Esophagus squamous epithelium (tissue), 5 donors: ENCODE results near the gene SHISA4. TPM values are rescaled to one million over a fixed set of nuclear protein-coding genes. Genes with fewer than 3 reads are reported as not detected.

Experiments
- DNase-seq: peaks from one replicate; lab custom pipeline; 2025; lab: John Stamatoyannopoulos, UW
- H3K27ac ChIP-seq, 4 donors: fragments of 200-600 bp; sonication (generic); one replicate each; pipeline ENCODE4 v1.5.1; 2016 to 2019; ENCODE audit warnings: mild to moderate bottlenecking in 1 of 4
- H3K27me3 ChIP-seq, 4 donors: fragments of 200-600 bp; sonication (generic); 1 replicate in 3 of 4; 2 replicates in 1 of 4; pipeline versions ENCODE4 v1.5.1 to v1.6.0; 2017 to 2021; ENCODE audit warnings: antibody characterized with exemption in 1 of 4
- H3K36me3 ChIP-seq, 3 donors: fragments of 200-600 bp; sonication (generic); one replicate each; pipeline ENCODE4 v1.5.1; 2016 to 2019
- H3K4me1 ChIP-seq, 3 donors: fragments of 200-600 bp; sonication (generic); one replicate each; pipeline ENCODE4 v1.5.1; 2017 to 2019
- H3K4me3 ChIP-seq, 4 donors: fragments of 200-600 bp; sonication (generic); 1 replicate in 3 of 4; 2 replicates in 1 of 4; pipeline ENCODE4 v1.5.1; 2016 to 2019; ENCODE audit warnings: mild to moderate bottlenecking in 2 of 4, moderate library complexity in 1 of 4
- H3K9me3 ChIP-seq, 3 donors: fragments of 200-600 bp; sonication (generic); one replicate each; pipeline ENCODE4 v1.5.1; 2016 to 2019
- POLR2A ChIP-seq, 4 donors: fragments of 450-650 bp; IDR thresholded peaks; one replicate each; pipeline ENCODE4 v1.6.1; 2017; ENCODE audit warnings: antibody characterized with exemption in 4 of 4, mild to moderate bottlenecking in 4 of 4, moderate library complexity in 3 of 4
- WGBS, 2 donors: methylation state at CpG; one replicate each; pipeline ENCODE4 v1.1.5; 2018; 5-methylcytosine and 5-hydroxymethylcytosine counted together
- intact Hi-C: fragments of 100-400 bp; cut with DNase I; formaldehyde crosslinking; loops from one replicate; pipeline ENCODE4 v1.15.0; 2022
- total RNA-seq, 4 donors: library from RNA; depleted of rRNA; stranded (reverse); fragments of >200 nt; gene quantifications; one replicate each; pipeline ENCODE4 v1.1.0, GENCODE V29; 2016
- TF ChIP-seq, protein P1 (sequence below), 6 experiments: fragments of 450-650 bp in 4 of 6; fragments of 200-600 bp in 2 of 6; sonication (generic) in 2 of 6; IDR thresholded peaks; one replicate each; pipeline ENCODE4 v1.5.1; 2016 to 2019; ENCODE audit warnings: antibody characterized with exemption in 6 of 6, mild to moderate bottlenecking in 4 of 6, moderate library complexity in 4 of 6
- donor health status: DM: yes; HTN: yes; CAD: no.

Gene SHISA4
- total RNA-seq, 4 donors from 2014 or later, result 3.3 to 12.3 (median 5.6) TPM

DNA sequence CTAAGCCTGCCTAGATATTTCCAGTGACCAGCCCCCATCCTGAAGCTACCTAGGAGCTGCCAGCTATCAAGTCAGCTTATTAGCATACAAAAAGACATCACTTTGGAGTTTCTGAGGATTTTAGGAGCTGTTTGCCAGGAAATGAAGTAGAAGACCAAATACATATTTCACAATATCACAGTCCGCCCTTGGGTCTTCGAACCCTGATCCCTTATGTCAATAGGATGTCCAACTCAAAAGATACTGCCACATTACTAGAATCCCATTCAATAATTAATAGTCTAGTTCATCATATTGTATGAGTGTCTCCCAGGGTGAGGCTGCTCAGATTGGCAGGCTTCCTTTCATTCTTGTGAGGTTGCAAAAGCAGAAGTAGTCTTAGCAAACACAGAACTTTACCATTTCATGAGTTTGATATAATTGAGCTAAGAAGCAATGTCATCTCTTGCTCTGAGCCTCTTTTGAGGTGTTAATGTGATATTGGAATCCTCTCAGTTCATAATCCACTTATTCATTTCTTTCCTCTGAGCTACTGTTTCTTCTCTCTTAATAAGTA lies 46.1 kb upstream of the SHISA4 start:
- Histone ChIP-seq H3K4me1 (peaks cover 0 to 4% (median 0%) of the 10 kb centered on the region in 3 donors), H3K9me3 (no peaks in the 10 kb centered on the region), H3K27me3 (no peaks in the 10 kb centered on the region), H3K27ac (no peak overlapping the region), H3K4me3 (no peak overlapping the region), H3K36me3 (peaks cover 0 to 9% (median 0%) of the 10 kb centered on the region in 3 donors)
- no peak for TF ChIP-seq POLR2A (IDR thresholded peaks at IDR 0.05)
- TF ChIP-seq, protein P1, sequence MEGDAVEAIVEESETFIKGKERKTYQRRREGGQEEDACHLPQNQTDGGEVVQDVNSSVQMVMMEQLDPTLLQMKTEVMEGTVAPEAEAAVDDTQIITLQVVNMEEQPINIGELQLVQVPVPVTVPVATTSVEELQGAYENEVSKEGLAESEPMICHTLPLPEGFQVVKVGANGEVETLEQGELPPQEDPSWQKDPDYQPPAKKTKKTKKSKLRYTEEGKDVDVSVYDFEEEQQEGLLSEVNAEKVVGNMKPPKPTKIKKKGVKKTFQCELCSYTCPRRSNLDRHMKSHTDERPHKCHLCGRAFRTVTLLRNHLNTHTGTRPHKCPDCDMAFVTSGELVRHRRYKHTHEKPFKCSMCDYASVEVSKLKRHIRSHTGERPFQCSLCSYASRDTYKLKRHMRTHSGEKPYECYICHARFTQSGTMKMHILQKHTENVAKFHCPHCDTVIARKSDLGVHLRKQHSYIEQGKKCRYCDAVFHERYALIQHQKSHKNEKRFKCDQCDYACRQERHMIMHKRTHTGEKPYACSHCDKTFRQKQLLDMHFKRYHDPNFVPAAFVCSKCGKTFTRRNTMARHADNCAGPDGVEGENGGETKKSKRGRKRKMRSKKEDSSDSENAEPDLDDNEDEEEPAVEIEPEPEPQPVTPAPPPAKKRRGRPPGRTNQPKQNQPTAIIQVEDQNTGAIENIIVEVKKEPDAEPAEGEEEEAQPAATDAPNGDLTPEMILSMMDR (IDR thresholded peaks at IDR 0.05), result no peak
- 88 to 100% methylated on average over 2 of the region's 2 CpGs for WGBS, 2 donors
- intact Hi-C loops, result no loop called here
- no peak for DNase-seq

DNA sequence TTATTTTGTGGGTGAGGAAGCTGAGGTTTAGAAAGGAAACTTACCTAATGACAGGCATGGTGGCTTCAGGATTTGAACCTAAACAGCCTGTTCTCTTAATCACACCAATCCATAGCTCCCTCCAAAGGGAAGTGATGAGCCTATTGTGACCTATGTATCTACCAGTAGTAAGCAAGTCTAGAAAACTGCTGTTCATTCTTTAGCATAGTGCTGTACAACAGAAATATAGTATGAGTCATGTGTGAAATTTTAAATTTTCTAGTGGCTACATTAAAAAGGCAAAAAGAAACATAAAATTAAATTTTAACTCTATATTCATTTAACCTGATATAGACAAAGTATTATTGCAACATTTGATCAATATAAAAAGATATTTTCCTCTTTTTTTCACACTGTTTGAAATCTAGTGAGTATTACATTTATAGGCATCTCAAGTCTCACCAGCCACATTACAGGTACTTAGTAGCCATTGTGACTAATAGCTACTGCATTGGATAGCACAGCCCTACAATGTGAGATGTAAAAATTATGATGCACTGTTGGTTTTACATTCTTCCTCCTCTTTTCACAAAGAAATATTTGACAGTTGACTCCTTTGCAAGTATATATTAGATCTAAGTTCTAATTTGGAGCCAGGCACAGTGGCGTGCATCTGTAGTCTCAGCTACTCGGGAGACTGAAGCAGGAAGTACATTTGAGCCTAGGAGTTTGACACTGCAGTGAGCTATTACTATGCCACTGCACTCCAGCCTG lies 43.2 kb upstream of the SHISA4 start:
- Histone ChIP-seq H3K4me3 (no peak overlapping the region), H3K27ac (no peak overlapping the region), H3K36me3 (peaks cover 0 to 39% (median 3%) of the 10 kb centered on the region in 3 donors), H3K27me3 (no peaks in the 10 kb centered on the region), H3K9me3 (no peaks in the 10 kb centered on the region), H3K4me1 (peaks cover 0 to 4% (median 0%) of the 10 kb centered on the region in 3 donors)
- no peak for DNase-seq
- 72 to 75% methylated on average over 2 of the region's 2 CpGs for WGBS, 2 donors
- intact Hi-C loops, result no loop called here
- no peak for TF ChIP-seq POLR2A (IDR thresholded peaks at IDR 0.05)
- TF ChIP-seq, protein P1 (IDR thresholded peaks at IDR 0.05), result no peak

DNA sequence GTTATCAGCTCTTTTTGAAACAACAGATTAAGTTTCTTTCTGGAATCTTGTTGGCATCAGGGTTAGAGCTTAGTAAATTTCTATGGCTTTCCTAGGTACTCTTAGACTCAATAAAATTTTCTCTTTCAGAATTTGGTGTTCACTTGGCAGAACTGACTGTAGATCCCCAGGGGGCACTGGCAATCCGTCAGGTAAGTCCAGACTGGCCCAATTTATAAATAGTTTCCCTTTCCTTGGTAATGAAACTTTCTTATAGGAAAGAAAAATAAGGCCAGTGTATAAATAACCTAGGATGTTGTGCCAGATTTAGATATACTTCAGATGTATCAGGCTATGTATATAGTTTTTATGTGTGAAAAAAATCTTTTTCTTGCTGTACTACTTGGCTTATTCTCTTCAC lies 41.5 kb upstream of the SHISA4 start:
- peaks cover 3 to 48% (median 4%) of the 10 kb centered on the region in 3 donors for H3K36me3 ChIP-seq
- 33 to 38% methylated on average over 1 of the region's 1 CpG for WGBS, 2 donors
- no peak overlapping the region for H3K27ac ChIP-seq
- TF ChIP-seq POLR2A (IDR thresholded peaks at IDR 0.05), result no peak
- TF ChIP-seq, protein P1 (IDR thresholded peaks at IDR 0.05), result no peak
- intact Hi-C loops, result no loop called here
- H3K9me3 ChIP-seq, result no peaks in the 10 kb centered on the region
- no peak overlapping the region for H3K4me3 ChIP-seq
- DNase-seq, result no peak
- H3K4me1 ChIP-seq, result peaks cover 0 to 4% (median 0%) of the 10 kb centered on the region in 3 donors
- H3K27me3 ChIP-seq, result no peaks in the 10 kb centered on the region

DNA sequence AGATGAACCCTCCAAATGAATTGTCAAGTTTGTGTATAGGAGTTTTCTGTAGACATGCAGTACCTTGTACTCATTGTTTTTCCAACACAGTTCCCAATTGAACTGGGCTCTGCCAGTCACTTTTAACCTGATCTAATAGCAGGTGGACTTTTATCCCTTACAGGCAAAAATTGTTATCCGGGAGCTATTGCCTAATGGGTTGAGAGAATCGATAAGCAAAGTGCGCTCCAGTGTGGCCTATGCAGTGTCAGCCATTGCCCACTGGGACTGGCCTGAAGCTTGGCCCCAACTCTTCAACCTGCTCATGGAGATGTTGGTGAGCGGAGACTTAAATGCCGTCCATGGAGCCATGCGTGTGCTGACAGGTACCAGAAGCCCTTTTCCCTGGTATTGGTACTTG lies 40.5 kb upstream of the SHISA4 start:
- intact Hi-C loops, result no loop called here

More for the DNA sequence above, 40.5 kb upstream of the SHISA4 start:
- Histone ChIP-seq H3K27ac (no peak overlapping the region), H3K36me3 (peaks cover 6 to 59% (median 13%) of the 10 kb centered on the region in 3 donors), H3K4me3 (no peak overlapping the region), H3K4me1 (no peaks in the 10 kb centered on the region), H3K9me3 (no peaks in the 10 kb centered on the region), H3K27me3 (no peaks in the 10 kb centered on the region)
- WGBS, 2 donors, result 93 to 97% methylated on average over 6 of the region's 6 CpGs
- no peak for DNase-seq
- TF ChIP-seq, protein P1 (IDR thresholded peaks at IDR 0.05), result no peak
- TF ChIP-seq POLR2A (IDR thresholded peaks at IDR 0.05), result no peak
